ENCODE results near the gene DNAAF8.

DNAAF8 gene

GRCh38 chr16:4687946-4688673, 46.2 kb upstream of the DNAAF8 start:
- TF ChIP-seq, protein P1, sequence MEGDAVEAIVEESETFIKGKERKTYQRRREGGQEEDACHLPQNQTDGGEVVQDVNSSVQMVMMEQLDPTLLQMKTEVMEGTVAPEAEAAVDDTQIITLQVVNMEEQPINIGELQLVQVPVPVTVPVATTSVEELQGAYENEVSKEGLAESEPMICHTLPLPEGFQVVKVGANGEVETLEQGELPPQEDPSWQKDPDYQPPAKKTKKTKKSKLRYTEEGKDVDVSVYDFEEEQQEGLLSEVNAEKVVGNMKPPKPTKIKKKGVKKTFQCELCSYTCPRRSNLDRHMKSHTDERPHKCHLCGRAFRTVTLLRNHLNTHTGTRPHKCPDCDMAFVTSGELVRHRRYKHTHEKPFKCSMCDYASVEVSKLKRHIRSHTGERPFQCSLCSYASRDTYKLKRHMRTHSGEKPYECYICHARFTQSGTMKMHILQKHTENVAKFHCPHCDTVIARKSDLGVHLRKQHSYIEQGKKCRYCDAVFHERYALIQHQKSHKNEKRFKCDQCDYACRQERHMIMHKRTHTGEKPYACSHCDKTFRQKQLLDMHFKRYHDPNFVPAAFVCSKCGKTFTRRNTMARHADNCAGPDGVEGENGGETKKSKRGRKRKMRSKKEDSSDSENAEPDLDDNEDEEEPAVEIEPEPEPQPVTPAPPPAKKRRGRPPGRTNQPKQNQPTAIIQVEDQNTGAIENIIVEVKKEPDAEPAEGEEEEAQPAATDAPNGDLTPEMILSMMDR (IDR thresholded peaks at IDR 0.05; ENCODE audit: control insufficient read depth, extremely low read depth, insufficient read depth), result no peak

GRCh38 chr16:4688674-4689045, 45.7 kb upstream of the DNAAF8 start:
- TF ChIP-seq, protein P1 (IDR thresholded peaks at IDR 0.05; ENCODE audit: control insufficient read depth, extremely low read depth, insufficient read depth), result no peak
- no peak for DNase-seq (ENCODE audit: low read depth)
- no peak overlapping the region for H3K4me3 ChIP-seq (ENCODE audit: low read depth, low read length)

More at GRCh38 chr16:4687946-4688673, 46.2 kb upstream of the DNAAF8 start:
- no peak overlapping the region for H3K4me3 ChIP-seq (ENCODE audit: low read depth, low read length)
- DNase-seq (ENCODE audit: low read depth), result no peak

- TF ChIP-seq, protein P1 (IDR thresholded peaks at IDR 0.05; ENCODE audit: control insufficient read depth, extremely low read depth, insufficient read depth), result no peak
- H3K4me3 ChIP-seq (ENCODE audit: low read depth, low read length), result no peak overlapping the region
- no peak for DNase-seq (ENCODE audit: low read depth)
Observed at GRCh38 chr16:4689091-4689671, 45.2 kb upstream of the DNAAF8 start.

- H3K4me3 ChIP-seq (ENCODE audit: low read depth, low read length), result no peak overlapping the region
- TF ChIP-seq, protein P1 (IDR thresholded peaks at IDR 0.05; ENCODE audit: control insufficient read depth, extremely low read depth, insufficient read depth), result no peak
- no peak for DNase-seq (ENCODE audit: low read depth)
Observed at GRCh38 chr16:4689864-4690704, 44.3 kb upstream of the DNAAF8 start.

DNA sequence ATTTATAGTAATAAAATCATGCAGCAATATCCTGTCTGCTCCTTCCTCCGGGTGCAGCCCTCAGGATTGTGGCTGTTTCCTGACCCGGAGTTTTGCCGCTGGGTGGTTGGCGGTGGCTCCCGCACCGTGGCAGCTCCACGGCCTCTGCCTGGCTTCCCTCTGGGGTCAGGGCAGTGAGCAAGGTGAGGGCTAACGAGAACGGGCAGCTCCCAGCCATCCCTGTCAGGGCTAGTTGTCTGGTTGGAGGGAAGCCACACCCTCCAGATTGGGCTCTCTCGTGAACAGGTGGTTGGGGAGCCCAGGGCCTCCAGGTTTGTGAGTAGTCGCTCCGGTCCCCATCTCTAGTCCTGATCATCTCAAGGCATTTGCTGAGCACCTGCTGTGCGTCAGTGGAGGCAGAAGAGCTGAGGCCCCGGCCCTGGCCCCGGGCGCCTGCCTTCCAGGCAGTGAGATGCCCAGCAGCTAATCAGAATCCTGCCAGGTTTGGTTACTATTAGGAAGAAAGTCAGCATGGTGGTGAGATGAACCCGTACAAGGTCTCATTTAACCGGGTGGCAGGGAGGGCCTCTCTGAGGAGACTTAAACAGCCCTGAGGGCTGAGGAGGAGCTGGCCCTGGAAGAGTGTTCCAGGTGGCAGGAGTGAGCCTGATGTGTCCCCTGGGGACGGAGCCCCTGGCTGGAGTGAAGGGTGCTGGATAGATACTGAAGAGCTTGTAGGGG, 43.2 kb upstream of the DNAAF8 start:
- H3K4me3 ChIP-seq (ENCODE audit: low read depth, low read length), result no peak overlapping the region
- TF ChIP-seq, protein P1 (IDR thresholded peaks at IDR 0.05; ENCODE audit: control insufficient read depth, extremely low read depth, insufficient read depth), result no peak
- no peak for DNase-seq (ENCODE audit: low read depth)

GRCh38 chr16:4691666-4692412, 42.5 kb upstream of the DNAAF8 start:
- no peak overlapping the region; the same call in 1 of the 2 replicates for H3K4me3 ChIP-seq (ENCODE audit: low read depth, low read length)
- no peak for DNase-seq (ENCODE audit: low read depth)
- TF ChIP-seq, protein P1 (IDR thresholded peaks at IDR 0.05; ENCODE audit: control insufficient read depth, extremely low read depth, insufficient read depth), result no peak
